ENCODE measurements around the gene HOTAIR.

Gene HOTAIR

GRCh38 chr12:53988541-53989226 lies 13.9 kb upstream of the HOTAIR start:
- no peak for DNase-seq (ENCODE audit: low read depth, low spot score)

DNA sequence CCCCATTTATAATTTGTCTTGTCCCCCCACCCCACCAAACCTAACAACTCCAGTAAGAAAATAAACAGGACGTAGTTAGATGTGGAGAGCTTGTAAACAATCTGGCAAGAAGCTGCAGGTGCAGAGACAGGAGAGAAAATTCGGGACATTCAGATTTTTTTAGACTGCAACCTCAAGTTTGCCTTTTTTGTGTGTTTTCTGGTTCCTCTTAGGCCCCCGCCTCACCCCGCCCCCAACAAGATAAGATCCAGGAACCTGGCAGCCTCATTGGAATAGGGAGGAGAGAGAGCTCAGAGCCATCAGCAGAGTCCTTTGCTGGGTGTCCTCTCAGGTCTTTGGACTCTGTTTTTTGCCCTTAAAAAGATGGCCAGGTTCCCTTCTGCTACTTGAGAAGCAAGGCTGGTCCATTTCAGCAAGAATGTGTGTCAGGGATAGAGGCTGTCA lies 13.1 kb upstream of the HOTAIR start:
- no peak for DNase-seq (ENCODE audit: low read depth, low spot score)

DNA sequence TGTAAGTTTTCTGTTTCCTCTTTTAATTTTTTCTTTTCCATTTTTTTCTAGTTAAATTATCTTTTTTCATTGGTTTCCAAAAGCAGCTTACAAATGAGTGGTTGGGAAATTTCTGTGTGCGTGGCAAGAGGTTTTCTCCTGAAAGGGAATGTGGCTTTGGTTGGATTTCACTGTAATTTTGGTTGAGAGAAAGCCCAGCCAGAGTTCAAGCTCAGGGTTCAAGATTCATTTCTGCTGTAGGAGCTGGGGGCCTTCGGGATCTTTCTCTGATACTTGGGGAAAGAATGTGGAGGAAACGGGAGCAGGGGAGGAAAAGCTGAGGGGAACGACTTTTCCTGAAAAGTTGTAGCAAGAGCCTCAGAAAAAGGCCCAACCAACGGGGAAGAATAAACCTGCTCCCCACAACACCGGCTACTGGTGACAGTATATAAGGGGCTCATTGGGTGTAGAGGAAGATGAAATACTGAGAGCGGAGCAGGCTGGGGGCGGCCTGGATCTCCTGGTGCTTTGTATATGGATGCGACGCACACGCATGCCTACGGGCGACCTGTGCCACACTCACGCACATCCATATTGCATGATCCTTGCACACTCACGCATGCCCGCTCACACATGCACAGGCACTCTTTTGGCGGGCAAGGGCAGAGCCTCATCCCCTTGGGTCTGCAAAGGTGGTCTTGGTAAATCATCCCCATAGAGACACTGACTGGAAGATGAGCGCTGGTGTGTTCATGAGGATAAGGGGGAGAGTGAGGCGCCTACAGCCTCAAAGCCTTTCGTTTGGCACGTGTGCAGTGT lies 12.1 kb upstream of the HOTAIR start:
- no peak for DNase-seq (ENCODE audit: low read depth, low spot score)

DNA sequence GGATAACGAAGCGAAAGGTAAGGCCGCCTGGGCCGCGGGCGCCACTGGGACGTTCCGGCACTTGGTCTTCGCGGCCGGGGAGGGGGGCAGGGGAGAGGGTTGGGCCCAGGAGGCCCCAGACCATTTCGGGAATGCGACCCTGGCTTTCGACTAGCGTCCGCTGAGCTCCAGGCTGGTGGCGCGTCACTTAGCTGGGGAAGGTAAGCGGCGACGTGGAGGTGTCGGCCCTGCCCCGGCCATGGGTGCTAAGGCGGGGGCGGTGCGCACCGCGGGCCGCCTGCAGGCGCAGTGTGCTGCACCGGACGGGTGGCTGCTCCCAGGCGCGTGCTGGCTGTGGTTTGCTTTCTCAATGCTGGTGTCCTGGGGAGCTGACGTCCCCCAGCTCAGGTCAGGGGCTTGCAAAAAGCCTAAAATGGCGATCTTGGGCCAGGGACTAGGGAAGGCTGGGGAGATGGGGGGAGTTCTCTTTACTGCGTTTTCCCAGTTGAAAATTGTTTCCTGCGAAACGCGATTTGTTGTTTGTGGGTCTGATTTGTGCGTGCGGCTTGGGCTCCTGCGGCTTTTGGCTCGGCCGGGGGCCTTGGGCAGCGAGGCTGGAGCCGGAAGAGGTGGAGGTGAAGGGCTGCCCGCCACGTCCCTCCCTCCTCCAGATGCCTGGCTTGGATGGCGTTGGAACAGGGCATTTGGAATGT lies 11.4 kb upstream of the HOTAIR start:
- no peak for DNase-seq (ENCODE audit: low read depth, low spot score)

- no peak for DNase-seq (ENCODE audit: low read depth, low spot score)
These were observed 10.9 kb upstream of the HOTAIR start for GRCh38 chr12:53985692-53985993.

GRCh38 chr12:53984901-53985691 lies 10.3 kb upstream of the HOTAIR start, which contains the start of gene HOXC10:
TSS of gene HOXC10 (plus strand) at chr12:53985146. CDS start at chr12:53985260, 114 bp downstream.
- DNase-seq (ENCODE audit: low read depth, low spot score) = peak; percentile 62

- DNase-seq (ENCODE audit: low read depth, low spot score) = no peak
These were observed 9.3 kb upstream of the HOTAIR start for GRCh38 chr12:53983950-53984572.

DNA sequence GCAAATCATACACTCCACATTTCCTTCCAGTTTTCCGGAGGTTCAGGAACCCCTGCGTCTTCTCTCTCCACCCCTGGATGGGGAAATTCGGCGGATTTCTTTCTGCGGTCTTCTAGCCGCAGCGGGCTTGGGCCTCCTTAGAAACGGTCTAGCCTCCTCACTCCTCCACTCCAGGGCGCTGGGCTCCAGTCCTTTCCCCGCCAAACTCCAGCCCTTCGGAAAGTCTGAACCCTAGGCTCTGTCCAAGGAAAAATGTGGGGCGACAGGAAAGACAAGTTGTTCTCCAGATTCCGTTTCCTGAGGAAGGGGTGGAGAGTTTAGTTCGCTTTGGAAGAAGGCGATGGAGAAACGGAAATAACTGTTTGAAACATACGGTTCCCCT lies 8.8 kb upstream of the HOTAIR start:
- no peak for DNase-seq (ENCODE audit: low read depth, low spot score)

DNA sequence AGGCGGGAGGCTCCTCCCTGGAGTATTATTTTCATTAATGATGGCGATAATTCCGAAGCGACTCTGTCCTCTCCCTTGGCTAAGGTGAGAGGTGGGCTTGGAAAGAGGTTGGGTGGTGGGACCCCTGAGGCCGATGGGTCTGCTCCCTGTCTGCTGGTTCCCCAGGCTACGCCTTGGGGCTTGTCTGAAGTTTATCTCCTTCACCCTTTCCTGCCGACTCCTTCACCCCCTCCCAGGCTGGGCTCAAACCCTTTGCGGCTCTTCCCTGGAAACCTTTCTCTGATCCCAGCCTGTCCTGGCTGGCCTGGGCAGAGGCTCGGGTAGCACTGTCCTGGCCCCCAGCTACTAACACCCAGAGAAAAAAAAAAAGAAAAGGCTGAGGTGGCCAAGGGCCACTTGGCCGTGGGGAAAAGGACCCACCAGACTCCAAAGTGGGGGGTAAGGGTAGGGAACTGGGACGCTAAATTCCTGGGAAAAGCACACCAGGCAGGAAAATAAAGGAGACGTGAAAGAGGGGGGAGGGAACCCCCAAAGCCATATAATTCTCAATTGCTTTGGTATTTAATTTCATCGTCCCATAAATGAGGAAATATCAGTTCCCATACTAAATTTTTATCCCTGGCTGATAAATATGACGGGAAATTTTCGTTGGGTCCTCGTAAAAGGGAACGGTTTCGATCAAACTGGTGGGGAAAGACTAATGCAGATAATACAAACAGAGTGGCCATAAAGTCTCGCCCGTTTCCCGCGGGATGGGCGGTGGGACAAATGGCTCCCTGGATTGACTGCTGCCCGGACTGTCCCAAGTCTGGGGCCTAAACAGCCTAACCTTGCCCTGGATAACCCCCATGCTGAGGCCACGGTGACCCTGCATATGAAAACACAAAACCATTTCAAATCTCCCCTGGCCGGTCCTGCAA lies 8.2 kb upstream of the HOTAIR start:
- no peak for DNase-seq (ENCODE audit: low read depth, low spot score)

DNA sequence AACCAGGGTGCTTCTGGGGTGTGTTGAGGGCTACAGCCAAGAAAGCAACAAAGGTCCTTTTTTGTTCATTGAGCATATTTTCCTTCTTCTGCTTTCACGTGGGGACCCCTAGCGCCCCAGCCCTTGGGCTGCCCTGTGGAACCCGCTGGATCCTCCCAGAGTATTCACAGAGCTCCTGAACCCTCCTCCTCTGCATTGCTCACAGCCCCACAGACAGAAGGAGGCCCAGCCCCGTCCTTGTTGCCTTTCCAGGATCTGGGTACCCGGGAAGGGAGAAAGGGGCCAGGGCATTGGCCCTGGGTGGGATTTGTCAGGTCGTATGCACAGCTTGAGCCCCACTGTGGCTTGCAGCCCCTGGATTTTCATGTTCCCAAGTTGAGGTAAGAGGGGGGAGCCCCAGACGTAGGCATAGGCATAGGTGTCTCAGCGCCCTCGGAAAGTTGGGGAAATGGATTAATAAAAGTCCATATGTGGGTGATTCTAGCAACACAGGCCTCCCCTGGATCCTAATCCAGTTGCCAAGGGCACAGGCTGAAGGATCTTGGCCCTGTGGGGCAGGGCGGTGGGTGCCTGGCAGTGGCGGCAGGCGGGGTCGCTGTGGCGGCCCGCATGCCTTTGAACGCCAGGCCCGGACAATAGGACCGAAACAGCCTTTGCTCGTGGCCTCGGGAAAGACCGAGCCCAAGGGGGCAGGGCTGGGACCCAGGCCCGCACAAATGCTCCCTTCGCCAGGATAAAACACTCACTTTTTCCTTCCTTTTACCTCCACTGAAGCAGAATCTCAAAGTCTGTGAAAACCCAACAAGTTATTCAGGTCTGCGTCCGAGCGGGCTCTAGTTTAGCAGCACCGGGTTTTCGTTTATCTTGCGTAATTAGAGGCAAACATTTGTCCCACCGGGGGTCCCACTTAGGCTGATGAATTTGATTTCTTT lies 7.1 kb upstream of the HOTAIR start:
- DNase-seq (ENCODE audit: low read depth, low spot score) = no peak

DNA sequence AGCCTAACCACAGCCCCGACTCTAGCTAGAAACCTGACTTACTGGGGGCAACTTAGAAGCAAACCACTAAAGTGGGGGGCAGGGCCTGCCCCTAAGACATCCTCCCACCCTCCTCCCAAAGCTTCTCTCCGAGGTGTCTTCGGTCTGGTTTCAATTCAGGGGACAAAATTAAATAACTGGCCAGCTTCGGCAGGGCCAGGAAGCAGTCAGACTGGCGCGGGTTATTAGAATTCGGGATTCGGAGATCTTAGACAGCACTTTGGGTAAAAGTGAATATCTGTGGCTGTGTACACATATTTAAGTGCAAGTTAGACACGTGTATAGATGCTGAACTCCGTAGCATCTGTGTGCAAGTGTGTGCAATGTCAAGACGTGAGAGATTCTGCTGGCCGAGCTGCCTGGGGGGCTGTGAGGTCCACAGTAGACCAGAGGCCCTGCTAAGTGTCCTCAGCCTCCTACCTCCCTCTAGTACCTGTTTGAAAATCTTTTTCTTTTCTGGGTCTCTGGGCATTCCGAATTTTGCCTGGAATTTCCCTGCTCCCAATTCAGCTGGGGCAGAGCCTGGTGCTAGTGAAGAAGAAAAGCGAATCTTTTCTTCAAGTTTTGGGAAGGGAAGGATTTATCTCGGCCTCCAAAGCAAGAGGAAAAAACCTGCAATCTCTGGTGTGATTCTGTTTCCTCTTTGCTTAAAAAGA lies 6.2 kb upstream of the HOTAIR start:
- no peak for DNase-seq (ENCODE audit: low read depth, low spot score)

DNA sequence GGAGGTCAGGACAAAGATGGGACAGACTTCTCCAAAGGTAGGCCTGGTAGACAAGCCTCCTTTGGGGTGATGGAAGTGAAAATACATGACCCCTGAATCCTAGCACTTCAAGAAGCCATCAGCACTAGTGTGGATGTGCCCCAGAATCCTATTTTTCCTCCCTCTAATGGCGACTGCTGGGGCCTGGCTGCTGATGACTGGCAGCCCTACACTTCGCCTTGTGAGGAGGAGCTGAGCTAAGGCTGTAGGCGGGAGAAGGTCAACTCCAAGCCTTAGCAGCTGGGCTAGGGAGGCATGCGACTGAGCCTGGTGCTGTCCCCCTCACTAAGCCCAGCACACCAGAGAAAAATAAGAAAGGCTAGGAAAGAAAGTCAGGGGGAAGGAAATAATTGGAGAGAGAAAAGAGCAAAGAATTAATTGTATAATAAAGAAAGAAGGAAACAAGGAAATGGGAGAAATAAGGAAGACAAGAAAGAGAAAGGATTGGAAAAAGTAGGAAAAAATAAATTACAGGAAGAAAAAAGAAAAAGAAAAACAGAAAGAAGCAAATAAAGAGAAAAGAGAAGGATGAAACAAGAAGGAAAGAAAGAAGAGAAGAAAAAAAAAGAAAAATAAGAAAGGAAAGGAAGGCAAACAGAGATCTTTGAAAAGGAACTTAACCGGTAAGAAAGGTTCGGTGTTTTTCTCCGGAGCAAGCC lies 5.5 kb upstream of the HOTAIR start:
- DNase-seq (ENCODE audit: low read depth, low spot score) = no peak

- DNase-seq (ENCODE audit: low read depth, low spot score) = no peak
These were observed 4.0 kb upstream of the HOTAIR start for GRCh38 chr12:53978477-53979356.

DNA sequence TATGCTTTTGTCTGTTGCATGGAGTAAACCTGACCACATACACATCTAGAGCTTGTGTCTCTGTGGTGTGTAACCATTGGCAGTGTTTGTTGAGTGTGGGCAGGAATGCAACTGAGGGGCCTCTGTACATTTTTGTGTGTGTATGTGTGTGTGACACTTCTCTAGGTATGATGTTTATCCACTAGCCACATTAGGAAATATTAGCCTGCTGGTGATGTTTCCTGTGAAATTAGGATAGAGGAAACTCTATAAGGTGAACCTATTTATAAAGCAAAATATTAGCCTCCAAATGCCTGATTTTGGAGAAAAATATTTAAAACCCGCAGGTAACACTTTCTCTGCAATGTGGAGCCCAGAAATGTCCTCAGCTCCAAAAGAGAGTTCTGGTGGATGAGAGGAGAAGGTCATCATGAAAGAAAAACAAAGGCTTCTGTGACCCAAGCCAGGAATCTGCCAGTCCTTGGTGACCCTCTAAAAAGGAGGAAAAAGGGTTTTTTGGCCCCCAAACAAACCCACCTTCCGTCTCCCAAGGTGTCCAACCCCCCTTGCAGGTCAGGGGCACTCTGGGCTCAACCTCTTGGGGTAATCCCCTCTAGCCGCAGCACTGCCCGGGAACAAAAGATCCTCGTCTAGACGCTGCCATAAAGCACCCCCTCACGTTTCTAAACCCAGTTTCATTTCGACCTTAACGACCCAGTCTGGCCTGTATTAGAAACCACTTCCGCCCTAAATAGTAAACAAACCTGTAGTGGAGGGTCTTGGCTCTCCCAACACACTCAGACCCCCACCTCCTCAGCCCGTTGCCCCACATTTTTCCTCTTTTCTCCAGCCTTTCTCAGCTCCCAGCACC lies 3.1 kb upstream of the HOTAIR start:
- no peak for DNase-seq (ENCODE audit: low read depth, low spot score)

DNA sequence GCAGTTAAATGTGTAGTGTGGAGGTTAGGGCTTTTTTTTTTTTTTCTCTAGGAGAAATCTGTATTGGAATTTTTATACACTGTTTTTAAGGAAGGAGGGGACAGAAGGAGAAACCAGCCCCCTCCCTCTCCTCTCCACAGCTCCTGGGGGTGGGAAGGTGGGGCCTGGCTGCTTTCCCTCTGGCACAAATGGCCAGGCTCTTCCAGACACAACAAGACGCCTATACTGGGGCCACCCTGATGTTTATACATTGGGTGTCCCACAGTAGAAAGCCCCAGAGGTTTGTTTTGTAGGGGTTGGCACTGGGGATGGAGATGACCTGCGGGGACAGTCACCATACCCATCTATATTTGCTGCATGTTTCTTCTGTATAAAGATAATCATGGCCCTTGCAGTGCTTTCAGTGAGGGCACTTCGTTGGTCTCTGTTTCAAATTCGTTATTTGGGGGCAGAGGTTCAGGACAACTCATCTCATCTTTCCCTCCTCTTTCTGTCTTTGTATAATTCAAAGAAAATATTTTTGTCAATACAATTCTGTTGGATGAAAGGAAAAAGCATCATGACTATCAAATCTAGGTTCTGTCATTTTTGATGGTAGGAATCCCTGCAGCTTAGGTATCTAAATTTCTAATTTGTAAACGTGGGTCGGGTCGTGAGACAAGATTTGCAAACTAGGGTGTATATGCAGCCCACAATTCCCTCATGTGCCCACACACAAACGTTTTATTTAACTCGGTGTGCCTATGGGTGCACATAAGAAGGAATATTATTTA lies 2.3 kb upstream of the HOTAIR start:
- no peak for DNase-seq (ENCODE audit: low read depth, low spot score)
